ENCODE results near the gene PRSS22.

GRCh38 chr16:2860826-2861567 is 3.0 kb upstream of the PRSS22 start:
- TF ChIP-seq MTA3 (IDR thresholded peaks at IDR 0.05; ENCODE audit: borderline replicate concordance, low read length) = no peak
- TF ChIP-seq CTCF (IDR thresholded peaks at IDR 0.05 in 2 of 3, conservative IDR thresholded peaks at IDR 0.05 in 1 of 3; ENCODE audit: control insufficient read depth in 2 of 3, extremely low read depth in 1 of 3, insufficient read depth in 1 of 3, low read depth in 3 of 3, low read length in 3 of 3) = no peak
- TF ChIP-seq CEBPB (IDR thresholded peaks at IDR 0.05; ENCODE audit: borderline replicate concordance in 1 of 2, low read depth in 2 of 2, low read length in 2 of 2) = no peak
- TF ChIP-seq SRF (IDR thresholded peaks at IDR 0.05; ENCODE audit: low read depth in 2 of 2, low read length in 2 of 2) = no peak
- TF ChIP-seq, protein P1, sequence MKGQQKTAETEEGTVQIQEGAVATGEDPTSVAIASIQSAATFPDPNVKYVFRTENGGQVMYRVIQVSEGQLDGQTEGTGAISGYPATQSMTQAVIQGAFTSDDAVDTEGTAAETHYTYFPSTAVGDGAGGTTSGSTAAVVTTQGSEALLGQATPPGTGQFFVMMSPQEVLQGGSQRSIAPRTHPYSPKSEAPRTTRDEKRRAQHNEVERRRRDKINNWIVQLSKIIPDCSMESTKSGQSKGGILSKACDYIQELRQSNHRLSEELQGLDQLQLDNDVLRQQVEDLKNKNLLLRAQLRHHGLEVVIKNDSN (IDR thresholded peaks at IDR 0.05; ENCODE audit: borderline replicate concordance, extremely low read length, insufficient read depth, low read depth, low read length) = no peak
- TF ChIP-seq TAF1 (IDR thresholded peaks at IDR 0.05; ENCODE audit: borderline replicate concordance, low read depth, low read length) = no peak
- no peak for TF ChIP-seq MXI1 (IDR thresholded peaks at IDR 0.05; ENCODE audit: low read depth, low read length)
- TF ChIP-seq TARDBP (IDR thresholded peaks at IDR 0.05; ENCODE audit: borderline replicate concordance) = no peak

All from GM12878 (cell line).